ENCODE results near the gene ARHGAP32.
"Not testable (repeated sequence)": the region's sequence is repeated elsewhere in the genome, so short reads cannot be mapped to it uniquely, and the experiment has no call there.

ARHGAP32 gene

DNA sequence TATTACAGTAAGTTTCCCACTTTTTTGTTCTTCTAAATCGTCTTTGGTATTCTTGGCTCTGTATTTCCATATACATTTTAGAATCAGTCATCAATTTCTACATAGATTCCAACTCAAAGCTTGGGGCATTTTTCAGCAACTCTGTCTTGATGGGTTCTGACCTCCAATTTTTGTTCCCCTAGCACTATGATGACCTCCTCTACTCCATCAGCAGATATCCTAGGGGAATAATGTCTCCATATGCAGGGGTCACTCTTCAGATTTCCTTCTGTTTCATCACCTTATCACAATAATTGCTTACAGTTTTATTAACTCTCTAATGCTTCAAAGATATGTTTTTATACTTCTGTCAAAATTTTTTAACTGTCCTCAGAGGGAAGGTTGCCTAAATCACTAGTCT lies 158.1 kb downstream of the ARHGAP32 start:
- DNase-seq (ENCODE audit: low read depth in 2 of 2): no peak

DNA sequence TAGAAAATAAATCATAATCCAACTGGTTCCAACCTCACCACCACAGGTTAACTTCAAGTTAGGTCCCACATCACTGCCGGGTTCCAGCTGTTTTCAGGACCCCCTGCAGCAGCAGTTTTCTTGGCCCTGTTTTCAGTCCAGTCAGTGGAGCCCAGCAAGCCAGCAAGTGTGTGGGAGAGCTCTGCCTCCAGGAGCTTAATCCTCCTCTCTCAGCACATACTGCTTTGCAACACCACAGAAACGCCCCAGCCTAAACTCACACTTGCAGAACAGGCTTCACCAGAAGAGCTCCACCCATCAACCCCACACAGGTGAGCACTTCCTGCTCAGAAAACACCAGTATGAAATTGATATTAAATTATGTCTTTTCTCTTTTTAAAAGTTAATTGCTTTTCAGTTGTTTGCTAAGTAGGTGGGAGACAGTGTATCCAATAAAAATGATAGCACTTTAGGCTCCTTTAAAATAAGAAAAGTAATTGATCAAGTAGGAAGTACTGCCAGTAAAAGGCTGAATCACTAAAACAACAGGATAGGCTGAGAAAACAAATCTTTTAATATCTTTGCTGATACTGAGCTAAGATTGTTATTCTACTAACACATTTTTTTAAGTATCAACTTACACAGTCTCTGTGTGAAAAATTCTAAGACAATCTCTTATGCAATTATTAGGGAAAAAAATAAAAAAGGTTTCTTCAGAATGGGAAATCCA lies 168.0 kb downstream of the ARHGAP32 start:
- no peak for DNase-seq (ENCODE audit: low read depth in 2 of 2)

DNA sequence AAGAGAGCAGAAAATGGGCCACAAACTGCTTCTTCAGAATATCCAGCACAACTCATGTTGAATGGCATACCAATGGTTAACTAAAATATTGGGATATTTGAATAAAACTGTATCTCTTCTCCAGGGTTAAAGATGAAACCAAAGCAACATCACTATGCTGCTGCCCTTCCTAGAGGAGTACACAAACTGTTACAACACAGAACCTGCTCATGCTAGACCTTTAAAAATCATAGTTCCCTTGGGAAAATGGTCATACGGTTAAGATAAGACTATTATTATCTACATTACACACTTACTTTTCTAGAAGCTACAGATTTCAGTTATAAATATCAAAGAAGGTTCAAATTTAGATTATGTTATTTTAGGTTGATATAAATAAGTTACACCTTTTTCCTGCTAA lies 170.8 kb downstream of the ARHGAP32 start:
- DNase-seq (ENCODE audit: low read depth in 2 of 2): no peak

DNA sequence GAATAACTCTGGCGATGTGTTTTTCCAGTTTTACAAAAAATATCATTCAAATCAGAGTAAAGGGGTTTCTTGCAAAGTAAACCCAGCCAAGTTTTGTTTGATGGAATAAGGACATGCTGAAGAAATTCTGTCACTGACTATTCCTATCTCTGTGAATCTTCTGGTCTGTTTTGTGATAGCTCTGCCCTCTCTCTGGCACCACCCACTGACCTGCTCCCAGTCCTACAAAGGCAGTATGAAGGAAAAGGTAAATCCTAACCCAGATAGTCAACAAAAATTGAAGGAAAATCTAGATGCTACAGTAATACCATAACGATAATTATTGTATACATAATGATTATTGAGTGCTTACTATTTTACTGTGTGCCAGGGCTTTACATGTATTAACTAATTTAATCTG lies 173.1 kb downstream of the ARHGAP32 start:
- DNase-seq (ENCODE audit: low read depth in 2 of 2): no peak

DNA sequence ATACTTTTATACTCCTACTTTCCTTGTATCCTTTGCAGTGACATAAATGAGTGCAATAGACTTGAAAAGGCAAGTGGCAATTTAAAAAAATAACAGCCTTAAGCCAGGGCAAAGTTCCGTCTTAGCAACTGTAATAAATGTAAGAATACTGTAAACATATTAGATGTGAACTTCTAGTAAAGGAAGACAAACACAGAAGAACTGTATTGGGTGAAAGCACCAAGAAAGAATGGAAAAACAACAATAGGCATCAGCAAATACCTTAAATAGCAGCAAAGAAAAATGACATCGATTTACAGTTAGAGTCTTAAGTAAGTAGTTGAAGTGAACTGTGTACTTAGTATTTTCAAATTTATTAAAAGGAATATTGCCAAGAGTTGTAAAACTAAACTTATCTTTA lies 174.0 kb downstream of the ARHGAP32 start:
- DNase-seq (ENCODE audit: low read depth in 2 of 2): no peak

DNA sequence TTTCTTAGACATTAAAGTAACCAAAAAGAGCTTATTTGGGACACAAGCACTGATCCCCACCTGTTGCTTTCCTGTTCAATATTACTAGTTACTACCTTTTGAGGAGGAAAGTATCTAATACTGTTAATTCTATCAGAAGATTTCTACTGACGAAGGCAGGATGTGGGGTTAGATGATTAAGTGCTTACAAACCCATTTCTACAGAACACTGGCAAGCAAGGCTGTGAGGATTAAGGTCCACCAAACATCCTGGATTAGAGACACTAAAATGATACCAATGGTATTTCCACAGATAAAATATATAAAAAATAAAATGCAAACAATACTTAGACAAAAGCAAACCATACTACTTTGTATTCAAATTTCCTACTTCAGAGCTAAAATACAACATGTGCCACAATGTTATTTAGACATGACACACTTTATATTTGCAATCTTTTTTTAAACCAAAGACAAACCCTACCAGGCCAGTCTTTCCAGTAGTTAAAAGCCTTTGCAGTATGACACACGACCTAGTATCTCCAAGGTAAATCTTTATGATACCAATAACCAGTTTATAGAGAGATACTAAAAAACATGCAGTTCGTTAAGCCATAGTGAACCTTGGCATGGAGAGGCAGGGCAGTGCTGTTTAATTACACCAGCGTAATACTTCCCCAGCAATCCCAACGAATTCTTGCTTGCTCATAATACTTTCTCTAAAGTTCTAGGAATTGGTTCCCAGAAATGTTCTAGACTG lies 178.2 kb downstream of the ARHGAP32 start:
- DNase-seq (ENCODE audit: low read depth in 2 of 2): no peak

DNA sequence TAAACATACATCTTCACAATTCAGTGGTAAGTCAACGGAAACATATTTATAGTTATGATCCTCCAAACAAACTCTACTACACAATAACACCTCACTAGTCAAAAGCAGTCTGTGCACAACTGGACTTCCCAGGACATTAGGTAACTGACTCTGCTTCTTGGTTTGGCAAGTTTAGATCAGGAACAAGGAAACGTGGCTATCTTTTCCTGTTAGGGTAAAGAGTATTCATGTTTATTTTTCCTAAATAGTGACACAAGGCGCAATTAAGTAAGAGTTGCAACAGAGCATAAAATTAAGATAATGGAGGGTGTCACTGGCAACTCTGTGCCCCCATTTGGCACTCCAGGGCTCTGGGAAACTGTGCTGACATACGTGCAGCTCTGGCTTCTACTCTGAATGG lies 179.2 kb downstream of the ARHGAP32 start:
- no peak for DNase-seq (ENCODE audit: low read depth in 2 of 2)

DNA sequence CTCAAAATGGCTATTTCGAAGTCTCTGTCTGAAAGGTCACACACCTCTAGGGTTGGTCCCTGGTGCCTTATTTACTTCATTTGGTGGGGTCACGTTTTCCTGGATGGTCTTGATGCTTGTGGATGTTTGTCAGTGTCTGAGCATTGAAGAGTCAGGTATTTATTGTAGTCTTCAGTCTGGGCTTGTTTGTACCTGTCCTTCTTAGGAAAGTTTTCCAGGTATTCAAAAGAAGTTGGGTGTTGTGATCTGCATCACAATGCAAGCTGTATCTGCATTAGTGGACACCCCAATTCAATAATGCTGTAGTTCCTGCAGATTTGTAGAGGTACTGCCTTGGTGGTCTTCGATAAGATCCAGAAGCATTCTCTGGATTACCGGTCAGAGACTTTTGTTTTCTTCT lies 186.0 kb downstream of the ARHGAP32 start:
- no peak for DNase-seq (ENCODE audit: low read depth in 2 of 2)

DNA sequence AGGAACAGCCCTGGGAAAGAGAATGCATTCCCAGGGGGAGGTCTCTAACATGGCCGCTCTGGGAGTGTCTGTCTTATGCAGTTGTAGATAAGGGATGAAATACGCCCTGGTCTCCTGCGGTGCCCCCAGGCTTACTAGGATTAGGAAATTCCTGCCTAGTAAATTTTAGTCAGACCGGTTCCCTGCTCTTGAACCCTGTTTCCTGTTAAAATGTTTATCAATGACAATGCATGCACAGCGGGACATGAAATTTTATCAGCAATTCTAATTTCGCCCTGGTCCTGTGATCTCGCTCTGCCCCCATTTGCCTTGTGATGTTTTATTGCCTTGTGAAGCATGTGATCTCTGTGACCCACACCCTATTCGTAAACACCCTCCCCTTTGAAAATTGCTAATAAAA lies 193.0 kb downstream of the ARHGAP32 start:
- DNase-seq (ENCODE audit: low read depth in 2 of 2): not testable (repeated sequence)

DNA sequence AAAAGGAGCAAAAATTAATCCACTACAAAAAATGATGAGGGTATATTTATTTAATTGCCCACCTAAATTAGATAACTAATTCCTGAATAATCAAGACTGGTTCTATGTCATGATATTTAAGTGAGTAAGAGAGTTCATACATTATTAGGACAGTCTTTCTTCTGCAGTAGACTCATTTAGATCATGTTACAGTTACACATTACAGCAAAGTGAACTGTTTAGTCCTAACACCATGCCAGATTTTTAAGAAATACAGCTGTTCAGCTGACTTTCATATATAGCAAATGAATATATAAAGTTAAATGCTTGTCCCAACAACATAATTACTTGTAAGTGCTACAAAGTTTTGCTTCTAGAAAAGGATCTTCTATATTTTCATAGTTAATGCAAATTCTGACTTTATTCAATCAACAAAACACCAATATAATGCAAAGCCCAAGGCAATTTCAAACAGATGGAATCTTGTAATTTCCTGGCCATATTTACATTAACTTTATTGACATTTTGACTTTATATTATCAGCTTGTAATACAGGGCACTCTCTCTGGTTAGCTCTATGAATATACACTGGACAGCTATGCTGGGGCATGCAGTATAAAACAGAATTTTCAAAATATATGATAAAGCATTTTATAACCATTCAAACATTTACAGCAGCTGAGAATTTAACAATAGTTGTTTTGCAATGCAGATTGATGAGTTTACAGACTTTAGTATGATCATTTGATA lies 203.7 kb downstream of the ARHGAP32 start:
- no peak for DNase-seq (ENCODE audit: low read depth in 2 of 2)

DNA sequence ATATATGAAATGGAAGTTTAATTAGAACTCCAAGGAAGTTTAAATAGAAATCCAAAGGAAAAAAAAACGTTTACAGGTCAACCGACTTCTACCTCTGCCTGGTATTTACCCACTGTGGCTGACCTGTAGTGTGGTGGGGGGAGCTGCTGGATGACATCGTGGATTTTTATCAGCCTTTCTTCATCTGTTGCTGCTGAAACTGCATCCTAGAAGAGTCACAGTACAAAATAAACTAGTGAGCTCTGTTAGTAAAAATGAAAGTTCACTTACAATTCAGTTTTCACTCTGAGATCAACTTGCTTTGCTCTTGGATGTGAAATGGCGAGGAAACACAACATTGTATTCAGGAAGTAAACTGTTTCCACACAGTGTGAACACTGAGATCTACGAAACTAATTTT lies 206.2 kb downstream of the ARHGAP32 start:
- no peak for DNase-seq (ENCODE audit: low read depth in 2 of 2)

DNA sequence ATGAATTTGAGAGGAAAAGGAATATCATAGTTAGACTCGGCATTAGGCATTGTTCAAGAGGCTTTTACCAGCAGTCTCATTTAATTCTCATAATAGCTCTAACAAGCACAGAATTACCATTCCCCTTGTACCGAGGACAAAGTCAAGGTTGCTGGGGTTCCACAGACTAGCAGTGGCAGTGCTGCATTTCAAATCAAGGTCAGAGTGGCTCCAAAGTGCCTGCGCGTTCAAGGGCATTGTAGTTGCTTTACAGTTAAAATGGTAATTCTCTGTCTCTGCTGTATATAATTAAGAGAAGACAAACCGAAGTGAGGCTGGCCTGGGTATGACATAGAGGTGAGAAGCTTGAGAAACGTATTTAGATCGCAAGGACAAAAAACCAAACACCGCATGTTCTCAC lies 209.1 kb downstream of the ARHGAP32 start:
- DNase-seq (ENCODE audit: low read depth in 2 of 2): no peak

DNA sequence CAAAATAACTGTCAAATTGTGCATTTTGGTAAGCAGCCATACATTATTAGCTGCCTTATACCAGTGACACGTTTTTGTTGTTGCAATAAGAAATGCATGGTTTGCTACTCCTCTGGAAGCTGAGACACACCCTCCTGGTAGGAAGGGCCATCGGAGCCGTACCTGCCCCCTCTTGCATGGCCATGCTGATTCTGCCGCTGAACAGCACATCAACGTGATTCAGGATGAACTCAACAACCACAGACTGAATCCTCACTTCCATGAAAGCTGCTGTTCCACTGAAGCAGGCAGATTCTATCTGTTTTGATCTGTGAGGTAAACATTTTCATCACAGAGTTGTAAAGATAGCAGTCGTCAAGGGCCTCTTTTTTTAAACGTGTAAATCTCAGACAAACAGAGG lies 210.9 kb downstream of the ARHGAP32 start:
- DNase-seq (ENCODE audit: low read depth in 2 of 2): no peak

DNA sequence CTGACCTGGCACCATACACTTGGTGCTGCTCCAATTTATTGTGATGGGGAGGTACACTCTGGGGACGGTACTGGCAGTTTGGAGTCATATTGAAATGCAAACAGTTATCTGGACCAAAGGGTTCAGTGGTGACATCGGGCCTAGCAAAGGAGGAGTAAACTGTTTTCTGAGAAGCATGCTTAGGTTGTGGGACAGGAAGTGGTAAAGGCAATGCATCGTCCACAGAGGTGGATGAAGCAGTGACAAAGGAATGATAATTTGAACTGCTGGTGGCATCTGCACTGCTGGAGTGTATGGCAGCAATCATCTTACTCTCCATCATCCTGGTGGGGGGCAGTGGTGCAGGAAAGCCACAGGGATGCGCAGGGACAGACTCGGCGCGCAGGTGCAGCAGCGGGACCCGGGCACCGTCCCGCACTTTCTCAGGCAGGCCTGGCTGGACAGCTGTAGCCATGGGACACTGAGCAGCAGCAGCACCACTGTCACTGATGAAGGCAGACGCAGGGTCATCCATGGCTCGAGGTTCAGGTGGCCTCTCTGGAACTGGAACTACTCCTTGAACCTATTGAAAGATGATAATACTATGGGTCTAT lies 221.4 kb downstream of the ARHGAP32 start:
- DNase-seq (ENCODE audit: low read depth in 2 of 2): no peak

DNA sequence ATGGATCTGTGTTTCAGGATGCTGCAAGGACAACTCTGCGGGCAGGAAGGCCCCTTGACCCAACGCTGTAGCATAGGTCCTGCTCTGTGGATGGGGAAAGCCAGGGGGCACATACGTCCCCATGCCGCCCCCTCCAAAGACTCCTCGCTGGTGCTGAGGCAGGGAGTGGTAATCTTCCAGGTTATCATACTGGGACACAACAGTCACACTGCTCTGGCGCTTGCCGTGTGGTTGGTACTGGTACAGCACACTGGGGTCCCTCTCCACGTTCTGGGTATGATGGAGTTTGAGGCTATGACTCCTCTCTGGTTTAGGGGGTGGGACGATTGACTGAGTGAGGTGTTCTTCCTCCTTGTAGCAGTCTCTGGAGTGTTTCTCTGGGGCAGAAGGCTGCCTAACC lies 223.2 kb downstream of the ARHGAP32 start:
- no peak for DNase-seq (ENCODE audit: low read depth in 2 of 2)

DNA sequence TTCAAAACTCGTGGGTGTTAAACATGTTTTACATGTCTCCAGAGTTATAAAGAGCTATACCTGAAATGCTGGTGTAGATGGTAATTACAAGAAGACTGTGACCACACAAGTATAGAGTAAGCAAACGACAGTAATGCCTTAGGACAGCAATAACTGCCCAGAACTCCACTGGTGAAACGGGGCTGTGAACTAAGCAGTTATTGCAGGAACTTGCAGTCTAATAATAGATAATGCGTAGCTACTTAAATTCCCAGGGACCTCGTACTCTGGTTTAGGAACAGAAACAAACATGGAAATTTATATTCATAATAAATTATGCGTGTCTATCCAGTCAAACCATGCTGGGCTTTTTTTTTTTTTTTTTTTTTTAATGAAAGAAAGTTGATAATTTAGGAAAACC lies 224.5 kb downstream of the ARHGAP32 start:
- DNase-seq (ENCODE audit: low read depth in 2 of 2): no peak

DNA sequence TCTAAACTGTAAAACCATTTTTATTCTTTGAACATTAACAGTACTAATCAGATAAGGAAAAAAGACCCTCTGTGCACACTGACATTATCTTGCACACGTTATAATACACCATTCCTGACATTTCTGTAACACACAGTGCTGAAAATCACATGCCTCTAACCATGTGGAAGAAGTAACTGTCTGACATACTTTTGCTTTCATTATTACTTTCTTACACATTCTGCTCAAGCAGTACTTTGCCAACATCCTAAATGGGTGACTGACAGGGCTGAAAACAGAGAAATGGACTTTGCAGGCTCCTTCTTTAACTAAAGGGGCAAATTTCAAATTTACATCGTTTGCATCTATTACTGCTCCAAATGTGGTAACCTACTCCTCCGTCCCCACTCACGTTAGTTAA lies 226.6 kb downstream of the ARHGAP32 start:
- no peak for DNase-seq (ENCODE audit: low read depth in 2 of 2)

DNA sequence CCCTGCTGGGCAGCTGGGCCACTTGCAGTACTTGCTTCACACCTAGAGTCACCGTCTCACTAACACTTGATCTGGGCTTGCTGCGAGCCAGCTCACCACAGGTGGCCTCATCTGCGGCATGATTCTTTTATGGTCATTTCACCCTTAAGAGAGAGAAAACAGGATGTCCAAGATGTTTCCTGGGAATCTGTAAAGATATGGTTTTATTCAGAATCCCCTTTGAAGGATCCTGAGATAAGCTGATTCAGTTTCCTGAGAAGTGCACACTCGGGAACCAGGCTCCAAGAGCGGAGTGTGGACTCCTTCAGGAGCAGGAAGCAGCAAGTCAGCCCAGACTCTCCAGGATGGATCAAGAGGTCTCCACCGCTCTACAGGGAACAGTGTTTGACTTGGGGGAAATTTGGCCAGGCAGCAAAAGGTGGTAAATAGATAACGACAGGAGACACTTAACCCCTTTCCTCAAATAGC lies 227.6 kb downstream of the ARHGAP32 start:
- DNase-seq (ENCODE audit: low read depth in 2 of 2): no peak

DNA sequence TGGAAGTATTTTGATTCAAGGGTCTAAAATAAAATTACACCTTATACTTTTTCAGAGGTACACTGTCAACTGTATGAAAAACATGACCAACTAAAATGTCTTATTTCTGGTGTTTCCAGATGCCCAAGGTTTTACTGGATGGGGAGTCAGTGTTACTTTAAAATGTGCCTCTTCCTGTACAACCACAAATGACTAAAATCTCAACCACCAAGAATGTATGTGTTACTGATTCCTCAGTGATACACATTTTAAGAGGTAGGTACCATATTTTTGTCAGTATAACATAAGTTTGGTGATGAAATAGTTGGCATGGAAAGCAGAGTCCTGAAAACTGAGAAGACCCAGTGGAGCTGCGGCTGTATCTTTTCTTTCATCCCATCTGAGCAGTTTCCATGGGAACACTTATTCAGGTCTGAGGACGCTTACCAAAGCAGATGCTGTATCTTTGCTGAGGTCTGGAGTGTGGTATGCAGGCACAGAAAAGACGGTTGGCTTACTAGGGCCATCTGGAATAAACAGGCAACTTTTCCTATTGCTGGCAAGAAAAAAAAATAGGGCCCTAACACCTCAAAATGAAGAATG lies 228.3 kb downstream of the ARHGAP32 start:
- DNase-seq (ENCODE audit: low read depth in 2 of 2): no peak

DNA sequence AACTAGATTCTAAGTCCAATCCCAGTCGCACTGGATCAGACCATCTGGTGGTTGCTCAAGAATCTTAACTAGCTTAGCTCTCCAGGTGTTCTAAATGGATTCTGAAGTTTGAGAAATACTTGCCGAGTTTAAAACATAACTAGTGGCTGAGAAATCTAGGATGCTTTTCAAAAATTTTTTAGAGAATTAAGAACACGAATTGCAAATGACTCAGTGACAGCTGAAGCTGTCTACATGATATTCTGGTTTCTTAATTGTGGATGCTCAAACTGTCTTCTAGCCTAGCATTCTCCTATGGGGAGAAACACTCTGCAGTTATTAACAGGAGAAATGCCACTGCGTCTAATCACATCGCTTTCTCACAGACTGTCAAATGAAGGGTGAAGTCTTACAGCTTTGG lies 229.2 kb downstream of the ARHGAP32 start:
- no peak for DNase-seq (ENCODE audit: low read depth in 2 of 2)

DNA sequence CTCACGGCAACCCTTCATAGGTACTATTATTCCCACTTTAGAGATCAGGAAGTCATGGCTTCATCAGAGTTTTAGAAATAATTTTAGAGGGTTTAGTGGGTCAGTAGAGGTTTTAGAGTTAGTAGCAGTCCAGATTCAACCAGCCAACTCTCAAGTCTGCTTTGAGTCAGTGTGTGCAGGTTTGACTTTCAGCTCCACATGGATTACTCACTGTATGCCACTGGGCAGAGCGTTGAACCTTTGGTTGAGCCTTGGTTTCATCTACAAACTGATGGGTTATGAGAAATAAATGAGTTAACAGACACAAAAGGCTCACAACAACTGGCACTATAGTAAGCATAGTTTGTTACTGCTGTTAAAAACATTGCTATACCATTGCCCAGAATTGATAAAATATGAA lies 230.5 kb downstream of the ARHGAP32 start:
- no peak for DNase-seq (ENCODE audit: low read depth in 2 of 2)

DNA sequence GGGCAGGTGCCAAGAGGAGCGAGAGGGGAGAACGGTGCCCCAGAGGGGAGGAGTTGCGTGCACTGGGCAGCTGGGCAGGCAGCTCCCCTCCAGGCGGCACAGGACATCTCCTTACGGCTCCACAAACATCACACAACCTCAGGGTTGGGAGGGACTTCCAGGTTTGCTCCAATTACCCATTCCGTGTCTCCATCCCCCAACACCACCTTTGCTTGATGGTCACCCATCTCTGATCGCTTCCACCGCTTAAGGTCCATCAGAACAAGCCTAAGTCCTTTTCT lies 235.0 kb downstream of the ARHGAP32 start:
- DNase-seq (ENCODE audit: low read depth in 2 of 2): no peak
